H1 (cell line): Measurements from ENCODE around the gene TM2D1. TPM values are rescaled to one million over a fixed set of nuclear protein-coding genes. Genes with fewer than 3 reads are reported as not detected.

Source experiments
- CBX8 ChIP-seq: fragments of 300-800, 300-1000 bp; sonication (generic); IDR thresholded peaks from 2 replicates; pipeline ENCODE4 v1.7.1; 2016; ENCODE audit warnings: low read depth, low read length, borderline replicate concordance
- POLR2A ChIP-seq, 2 experiments: IDR thresholded peaks; 1 replicate in 1 of 2; 2 replicates in 1 of 2; pipeline ENCODE4 v1.6.1; 2011; ENCODE audit warnings: low read depth in 2 of 2, low read length in 2 of 2, mild to moderate bottlenecking in 2 of 2; ENCODE audit errors: control extremely low read depth in 1 of 2
- RNF2 ChIP-seq: fragments of 200-900, 300-1000 bp; sonication (generic); IDR thresholded peaks from 2 replicates; pipeline ENCODE4 v1.7.1; 2016; ENCODE audit warnings: borderline replicate concordance, low read depth, mild to moderate bottlenecking, antibody characterized with exemption, low read length; ENCODE audit not compliant: poor library complexity, severe bottlenecking; ENCODE audit errors: missing control alignments
- SIRT6 ChIP-seq: IDR thresholded peaks from one replicate; pipeline ENCODE4 v1.7.1; 2012; ENCODE audit warnings: low read length, inconsistent platforms
- SUZ12 ChIP-seq: fragments of 200-600 bp; sonication (generic); IDR thresholded peaks from 2 replicates; pipeline ENCODE4 v1.6.1; 2012; ENCODE audit warnings: mild to moderate bottlenecking, inconsistent platforms, low read length, moderate library complexity, mixed read lengths
- polyA plus RNA-seq, 7 experiments: library from polyadenylated mRNA; depleted of rRNA in 3 of 7; stranded (reverse) in 5 of 7; unstranded in 2 of 7; fragments of >200 nt in 5 of 7; fragments of 200-250 nt in 2 of 7; gene quantifications; 1 replicate in 5 of 7; 2 replicates in 1 of 7; 4 replicates in 1 of 7; pipeline versions ENCODE4 v1.2.1 to v1.2.3, GENCODE V29; 2011 to 2013; ENCODE audit warnings: missing spikeins in 2 of 7, mixed read lengths in 2 of 7
- total RNA-seq: library from RNA; stranded (reverse); fragmentation: NEBNext Ultra II Directional; extraction: Animal tissue kit (Norgen Biotek cat#: 25700); gene quantifications from 2 replicates; pipeline ENCODE4 v1.2.1, GENCODE V29; 2021
- TF ChIP-seq, protein P1 (sequence below): IDR thresholded peaks from 2 replicates; pipeline ENCODE4 v1.6.1; 2012; ENCODE audit warnings: inconsistent platforms
- TF ChIP-seq, protein P2 (sequence below): IDR thresholded peaks from 2 replicates; pipeline ENCODE4 v1.6.1; 2011; ENCODE audit warnings: low read depth, mild to moderate bottlenecking, low read length; ENCODE audit not compliant: insufficient read depth
- TF ChIP-seq, protein P3 (sequence below): fragments of 300-600 bp; sonication (generic); IDR thresholded peaks from 2 replicates; pipeline ENCODE4 v1.7.1; 2012; ENCODE audit warnings: low read length, moderate library complexity, mild to moderate bottlenecking, inconsistent platforms; ENCODE audit not compliant: insufficient replicate concordance

TM2D1 gene
- total and polyA plus RNA-seq, 2 of the 8 experiments (the other 6 are each of a cell fraction or from before 2014, with no cell fraction given), result 17.7 to 20.5 TPM

DNA sequence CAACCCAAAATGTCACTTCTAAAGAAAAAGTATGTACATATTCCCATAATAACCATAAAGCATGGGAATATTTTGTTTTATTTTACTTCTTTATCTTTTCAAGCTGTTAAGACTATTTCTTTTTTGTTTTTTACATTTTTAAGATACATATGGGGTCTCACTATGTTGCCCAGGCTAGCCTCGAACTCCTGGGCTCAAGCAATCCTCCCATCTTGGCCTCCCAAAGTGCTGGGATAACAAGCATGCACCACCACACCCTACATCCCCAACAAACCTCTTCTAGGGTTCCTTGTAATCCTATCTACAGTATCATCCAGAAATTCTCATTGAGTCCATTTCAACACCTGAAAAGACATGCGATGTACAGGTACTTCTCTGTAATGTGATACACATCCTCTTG lies 87.5 kb downstream of the TM2D1 start (continued):
- TF ChIP-seq, protein P1, sequence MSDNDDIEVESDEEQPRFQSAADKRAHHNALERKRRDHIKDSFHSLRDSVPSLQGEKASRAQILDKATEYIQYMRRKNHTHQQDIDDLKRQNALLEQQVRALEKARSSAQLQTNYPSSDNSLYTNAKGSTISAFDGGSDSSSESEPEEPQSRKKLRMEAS, result no peak
- TF ChIP-seq, protein P2, sequence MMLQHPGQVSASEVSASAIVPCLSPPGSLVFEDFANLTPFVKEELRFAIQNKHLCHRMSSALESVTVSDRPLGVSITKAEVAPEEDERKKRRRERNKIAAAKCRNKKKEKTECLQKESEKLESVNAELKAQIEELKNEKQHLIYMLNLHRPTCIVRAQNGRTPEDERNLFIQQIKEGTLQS, result no peak
- TF ChIP-seq SUZ12, result no peak
- no peak for TF ChIP-seq CBX8
- TF ChIP-seq POLR2A (IDR thresholded peaks at IDR 0.05; ENCODE audit: control extremely low read depth in 1 of 2, low read depth in 2 of 2, low read length in 2 of 2), result no peak
- TF ChIP-seq SIRT6, result no peak
- TF ChIP-seq, protein P3, sequence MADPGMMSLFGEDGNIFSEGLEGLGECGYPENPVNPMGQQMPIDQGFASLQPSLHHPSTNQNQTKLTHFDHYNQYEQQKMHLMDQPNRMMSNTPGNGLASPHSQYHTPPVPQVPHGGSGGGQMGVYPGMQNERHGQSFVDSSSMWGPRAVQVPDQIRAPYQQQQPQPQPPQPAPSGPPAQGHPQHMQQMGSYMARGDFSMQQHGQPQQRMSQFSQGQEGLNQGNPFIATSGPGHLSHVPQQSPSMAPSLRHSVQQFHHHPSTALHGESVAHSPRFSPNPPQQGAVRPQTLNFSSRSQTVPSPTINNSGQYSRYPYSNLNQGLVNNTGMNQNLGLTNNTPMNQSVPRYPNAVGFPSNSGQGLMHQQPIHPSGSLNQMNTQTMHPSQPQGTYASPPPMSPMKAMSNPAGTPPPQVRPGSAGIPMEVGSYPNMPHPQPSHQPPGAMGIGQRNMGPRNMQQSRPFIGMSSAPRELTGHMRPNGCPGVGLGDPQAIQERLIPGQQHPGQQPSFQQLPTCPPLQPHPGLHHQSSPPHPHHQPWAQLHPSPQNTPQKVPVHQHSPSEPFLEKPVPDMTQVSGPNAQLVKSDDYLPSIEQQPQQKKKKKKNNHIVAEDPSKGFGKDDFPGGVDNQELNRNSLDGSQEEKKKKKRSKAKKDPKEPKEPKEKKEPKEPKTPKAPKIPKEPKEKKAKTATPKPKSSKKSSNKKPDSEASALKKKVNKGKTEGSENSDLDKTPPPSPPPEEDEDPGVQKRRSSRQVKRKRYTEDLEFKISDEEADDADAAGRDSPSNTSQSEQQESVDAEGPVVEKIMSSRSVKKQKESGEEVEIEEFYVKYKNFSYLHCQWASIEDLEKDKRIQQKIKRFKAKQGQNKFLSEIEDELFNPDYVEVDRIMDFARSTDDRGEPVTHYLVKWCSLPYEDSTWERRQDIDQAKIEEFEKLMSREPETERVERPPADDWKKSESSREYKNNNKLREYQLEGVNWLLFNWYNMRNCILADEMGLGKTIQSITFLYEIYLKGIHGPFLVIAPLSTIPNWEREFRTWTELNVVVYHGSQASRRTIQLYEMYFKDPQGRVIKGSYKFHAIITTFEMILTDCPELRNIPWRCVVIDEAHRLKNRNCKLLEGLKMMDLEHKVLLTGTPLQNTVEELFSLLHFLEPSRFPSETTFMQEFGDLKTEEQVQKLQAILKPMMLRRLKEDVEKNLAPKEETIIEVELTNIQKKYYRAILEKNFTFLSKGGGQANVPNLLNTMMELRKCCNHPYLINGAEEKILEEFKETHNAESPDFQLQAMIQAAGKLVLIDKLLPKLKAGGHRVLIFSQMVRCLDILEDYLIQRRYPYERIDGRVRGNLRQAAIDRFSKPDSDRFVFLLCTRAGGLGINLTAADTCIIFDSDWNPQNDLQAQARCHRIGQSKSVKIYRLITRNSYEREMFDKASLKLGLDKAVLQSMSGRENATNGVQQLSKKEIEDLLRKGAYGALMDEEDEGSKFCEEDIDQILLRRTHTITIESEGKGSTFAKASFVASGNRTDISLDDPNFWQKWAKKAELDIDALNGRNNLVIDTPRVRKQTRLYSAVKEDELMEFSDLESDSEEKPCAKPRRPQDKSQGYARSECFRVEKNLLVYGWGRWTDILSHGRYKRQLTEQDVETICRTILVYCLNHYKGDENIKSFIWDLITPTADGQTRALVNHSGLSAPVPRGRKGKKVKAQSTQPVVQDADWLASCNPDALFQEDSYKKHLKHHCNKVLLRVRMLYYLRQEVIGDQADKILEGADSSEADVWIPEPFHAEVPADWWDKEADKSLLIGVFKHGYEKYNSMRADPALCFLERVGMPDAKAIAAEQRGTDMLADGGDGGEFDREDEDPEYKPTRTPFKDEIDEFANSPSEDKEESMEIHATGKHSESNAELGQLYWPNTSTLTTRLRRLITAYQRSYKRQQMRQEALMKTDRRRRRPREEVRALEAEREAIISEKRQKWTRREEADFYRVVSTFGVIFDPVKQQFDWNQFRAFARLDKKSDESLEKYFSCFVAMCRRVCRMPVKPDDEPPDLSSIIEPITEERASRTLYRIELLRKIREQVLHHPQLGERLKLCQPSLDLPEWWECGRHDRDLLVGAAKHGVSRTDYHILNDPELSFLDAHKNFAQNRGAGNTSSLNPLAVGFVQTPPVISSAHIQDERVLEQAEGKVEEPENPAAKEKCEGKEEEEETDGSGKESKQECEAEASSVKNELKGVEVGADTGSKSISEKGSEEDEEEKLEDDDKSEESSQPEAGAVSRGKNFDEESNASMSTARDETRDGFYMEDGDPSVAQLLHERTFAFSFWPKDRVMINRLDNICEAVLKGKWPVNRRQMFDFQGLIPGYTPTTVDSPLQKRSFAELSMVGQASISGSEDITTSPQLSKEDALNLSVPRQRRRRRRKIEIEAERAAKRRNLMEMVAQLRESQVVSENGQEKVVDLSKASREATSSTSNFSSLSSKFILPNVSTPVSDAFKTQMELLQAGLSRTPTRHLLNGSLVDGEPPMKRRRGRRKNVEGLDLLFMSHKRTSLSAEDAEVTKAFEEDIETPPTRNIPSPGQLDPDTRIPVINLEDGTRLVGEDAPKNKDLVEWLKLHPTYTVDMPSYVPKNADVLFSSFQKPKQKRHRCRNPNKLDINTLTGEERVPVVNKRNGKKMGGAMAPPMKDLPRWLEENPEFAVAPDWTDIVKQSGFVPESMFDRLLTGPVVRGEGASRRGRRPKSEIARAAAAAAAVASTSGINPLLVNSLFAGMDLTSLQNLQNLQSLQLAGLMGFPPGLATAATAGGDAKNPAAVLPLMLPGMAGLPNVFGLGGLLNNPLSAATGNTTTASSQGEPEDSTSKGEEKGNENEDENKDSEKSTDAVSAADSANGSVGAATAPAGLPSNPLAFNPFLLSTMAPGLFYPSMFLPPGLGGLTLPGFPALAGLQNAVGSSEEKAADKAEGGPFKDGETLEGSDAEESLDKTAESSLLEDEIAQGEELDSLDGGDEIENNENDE, result no peak
- no peak for TF ChIP-seq RNF2
